NCI-H128 (cell line): ENCODE data around the gene TMEM52.

ENCODE experiments used
- DNase-seq: peaks from one replicate; lab custom pipeline; 2025; ENCODE audit not compliant: unreplicated experiment; lab: John Stamatoyannopoulos, UW

Gene TMEM52

GRCh38 chr1:1874901-1875300 is 44.2 kb downstream of the TMEM52 start:
- no peak for DNase-seq

- DNase-seq = no peak
Measured at GRCh38 chr1:1873186-1873585, 45.9 kb downstream of the TMEM52 start.

- DNase-seq = no peak
Measured at GRCh38 chr1:1872329-1872994, 46.6 kb downstream of the TMEM52 start.

- no peak for DNase-seq
Measured at GRCh38 chr1:1869469-1869868, 49.6 kb downstream of the TMEM52 start.
